HG03175 (cell line): ENCODE measurements around the gene NUDT8.
"Not testable (repeated sequence)": the region's sequence is repeated elsewhere in the genome, so short reads cannot be mapped to it uniquely, and the experiment has no call there.

Source experiments
- ATAC-seq: cut with Tn5 transposase; IDR thresholded peaks from one replicate; pipeline ENCODE4 v1.9.1; 2021; ENCODE audit warnings: mild to moderate bottlenecking, moderate library complexity; ENCODE audit not compliant: unreplicated experiment

The NUDT8 gene

GRCh38 chr11:67613960-67614715 is 15.6 kb downstream of the NUDT8 start:
- ATAC-seq = peak; percentile 82

GRCh38 chr11:67613313-67613959 is 16.3 kb downstream of the NUDT8 start:
- no peak for ATAC-seq

DNA sequence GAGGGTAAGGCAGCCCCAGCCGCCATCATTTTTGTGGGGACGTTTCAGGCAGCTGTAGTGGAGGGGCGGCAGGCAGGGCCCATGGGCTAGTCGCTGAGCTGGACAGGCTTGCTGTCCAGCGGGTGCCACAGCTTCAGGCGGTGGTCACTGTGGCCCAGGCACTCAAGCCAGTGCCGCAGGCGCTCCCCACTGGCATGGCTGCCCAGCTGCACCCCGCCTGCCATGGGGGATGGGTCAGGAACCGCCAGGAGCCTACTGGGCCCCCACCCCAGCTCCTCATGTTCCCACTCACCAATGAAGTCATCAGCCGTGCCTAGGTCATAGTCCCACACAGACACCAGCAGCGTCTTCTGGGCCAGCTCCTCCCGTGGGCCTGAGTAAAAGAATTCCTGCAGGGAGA is 17.0 kb downstream of the NUDT8 start:
- no peak for ATAC-seq

DNA sequence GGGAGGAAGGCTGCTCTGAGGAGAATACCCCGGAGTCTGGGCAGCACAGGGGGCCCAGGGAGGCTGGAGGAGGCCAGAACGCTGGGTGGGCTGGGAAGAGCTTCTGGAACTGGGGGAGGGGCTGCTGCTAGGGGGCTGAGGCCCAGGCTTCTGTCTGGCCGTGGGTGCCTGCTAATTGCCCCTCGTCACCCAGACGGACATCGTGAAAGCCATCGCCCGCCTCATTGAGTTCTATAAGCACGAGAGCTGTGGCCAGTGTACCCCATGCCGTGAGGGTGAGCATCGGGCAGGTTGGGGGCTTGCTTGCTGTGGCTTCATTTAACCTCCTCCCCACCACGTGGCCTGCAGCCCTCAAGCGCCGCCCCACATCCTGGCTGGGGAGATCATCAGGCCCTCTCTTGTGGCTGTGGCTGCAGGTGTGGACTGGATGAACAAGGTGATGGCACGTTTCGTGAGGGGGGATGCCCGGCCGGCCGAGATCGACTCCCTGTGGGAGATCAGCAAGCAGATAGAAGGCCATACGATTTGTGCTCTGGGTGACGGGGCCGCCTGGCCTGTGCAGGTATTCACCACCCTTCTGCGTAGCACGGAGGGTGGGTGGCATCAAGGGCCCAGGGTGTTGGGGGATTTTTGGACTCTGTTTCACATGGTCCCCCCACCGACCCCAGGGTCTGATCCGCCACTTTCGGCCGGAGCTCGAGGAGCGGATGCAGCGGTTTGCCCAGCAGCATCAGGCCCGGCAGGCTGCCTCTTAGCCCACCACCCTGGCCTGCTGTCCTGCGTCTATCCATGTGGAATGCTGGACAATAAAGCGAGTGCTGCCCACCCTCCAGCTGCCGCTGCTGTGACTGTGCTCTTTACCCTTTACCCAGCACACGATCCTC is 17.8 kb downstream of the NUDT8 start:
- ATAC-seq = no peak

DNA sequence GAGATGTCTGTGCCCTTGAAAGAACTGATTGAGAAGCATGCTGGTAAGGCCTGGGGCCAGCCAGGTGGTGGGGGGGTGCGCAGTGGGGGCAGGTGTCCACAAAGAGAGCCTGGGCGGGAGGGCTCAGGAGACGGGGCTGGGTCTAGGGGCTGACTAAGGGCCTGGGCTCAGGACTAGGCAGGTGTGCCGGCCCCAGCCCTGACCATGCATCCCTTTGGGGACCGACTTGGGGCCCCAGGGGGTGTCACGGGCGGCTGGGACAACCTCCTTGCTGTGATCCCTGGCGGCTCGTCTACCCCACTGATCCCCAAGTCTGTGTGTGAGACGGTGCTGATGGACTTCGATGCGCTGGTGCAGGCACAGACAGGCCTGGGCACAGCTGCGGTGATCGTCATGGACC is 18.6 kb downstream of the NUDT8 start:
- no peak for ATAC-seq

- ATAC-seq = no peak
Observed at GRCh38 chr11:67610302-67610868, 19.4 kb downstream of the NUDT8 start.

DNA sequence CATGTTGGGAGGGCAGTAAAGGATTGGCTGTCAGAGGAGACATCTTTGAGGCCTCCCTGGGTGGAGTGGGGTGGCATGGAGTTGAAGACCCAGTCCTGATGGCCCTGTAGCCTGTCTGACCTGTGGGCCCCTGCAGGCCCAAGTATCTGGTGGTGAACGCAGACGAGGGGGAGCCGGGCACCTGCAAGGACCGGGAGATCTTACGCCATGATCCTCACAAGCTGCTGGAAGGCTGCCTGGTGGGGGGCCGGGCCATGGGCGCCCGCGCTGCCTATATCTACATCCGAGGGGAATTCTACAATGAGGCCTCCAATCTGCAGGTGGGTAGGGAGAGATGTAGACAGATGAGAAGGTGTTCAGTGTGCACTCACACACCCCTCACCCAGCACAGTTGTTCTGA is 20.4 kb downstream of the NUDT8 start:
- ATAC-seq = no peak

GRCh38 chr11:67608486-67608885 is 21.3 kb downstream of the NUDT8 start:
- no peak for ATAC-seq

GRCh38 chr11:67607507-67607906 is 22.2 kb downstream of the NUDT8 start:
- no peak for ATAC-seq

DNA sequence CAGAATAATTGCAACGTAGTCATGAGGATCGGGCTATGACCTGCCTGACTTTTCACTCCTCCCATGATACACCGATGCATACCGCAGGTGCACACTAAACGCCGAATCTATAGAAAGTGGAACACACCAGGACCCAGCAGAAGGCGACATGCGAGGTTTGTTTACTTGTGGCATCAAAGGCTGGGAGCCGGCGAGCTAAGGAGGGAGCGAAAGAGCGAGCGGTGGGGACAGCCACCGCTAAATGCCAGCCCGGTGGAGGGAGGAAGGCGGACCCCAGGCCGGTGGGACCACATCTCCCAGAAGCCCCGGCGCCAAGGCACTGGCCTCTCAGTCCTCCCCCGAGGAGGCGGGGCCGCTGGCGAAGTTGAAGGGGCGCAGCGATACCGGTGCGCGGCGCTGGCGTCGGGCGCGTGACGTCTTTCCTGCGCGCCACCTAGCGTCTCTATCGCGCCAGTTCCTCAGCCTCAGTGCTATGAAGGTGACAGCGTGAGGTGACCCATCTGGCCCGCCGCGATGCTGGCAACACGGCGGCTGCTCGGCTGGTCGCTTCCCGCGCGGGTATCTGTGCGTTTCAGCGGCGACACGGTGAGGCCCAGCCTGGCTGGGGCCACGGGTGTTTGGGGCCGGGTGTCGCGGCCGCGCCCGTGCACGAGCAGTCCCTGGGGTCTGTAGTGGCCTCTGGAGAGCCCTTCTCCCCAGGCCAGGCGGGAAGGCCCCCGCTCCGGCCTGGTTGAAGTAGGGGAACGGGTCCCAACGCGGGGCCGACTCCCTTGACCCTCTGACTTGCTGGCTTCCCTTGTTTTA is 23.0 kb downstream of the NUDT8 start, which contains the start of gene NDUFV1:
TSS of gene NDUFV1 (plus strand) at position 445 of the 804 bp plus-strand sequence. CDS start at position 514, 69 bp downstream.
- peak; percentile 96 for ATAC-seq

GRCh38 chr11:67606093-67606491 is 23.6 kb downstream of the NUDT8 start:
- no peak for ATAC-seq

GRCh38 chr11:67605231-67606011 is 24.3 kb downstream of the NUDT8 start:
- ATAC-seq = no peak

DNA sequence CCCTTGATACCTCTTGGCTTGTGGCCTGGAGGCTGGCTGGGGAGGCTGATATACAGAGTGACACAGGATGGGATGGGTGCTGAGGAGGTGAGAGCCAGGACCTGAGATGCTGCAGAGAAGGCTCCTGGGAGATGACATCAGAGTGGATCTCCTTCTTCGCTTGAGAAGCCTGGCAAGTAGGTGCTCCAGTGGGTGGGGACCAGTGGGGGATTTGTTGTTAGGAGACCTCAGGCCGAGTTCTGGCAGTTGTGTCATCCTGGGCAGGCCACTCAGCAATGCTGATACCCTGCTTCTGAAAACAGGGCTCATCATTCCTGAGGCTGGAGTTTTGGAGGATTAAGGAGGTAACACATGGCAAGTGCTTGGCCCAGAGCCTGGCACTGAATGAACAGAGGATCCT is 24.9 kb downstream of the NUDT8 start:
- ATAC-seq = no peak

DNA sequence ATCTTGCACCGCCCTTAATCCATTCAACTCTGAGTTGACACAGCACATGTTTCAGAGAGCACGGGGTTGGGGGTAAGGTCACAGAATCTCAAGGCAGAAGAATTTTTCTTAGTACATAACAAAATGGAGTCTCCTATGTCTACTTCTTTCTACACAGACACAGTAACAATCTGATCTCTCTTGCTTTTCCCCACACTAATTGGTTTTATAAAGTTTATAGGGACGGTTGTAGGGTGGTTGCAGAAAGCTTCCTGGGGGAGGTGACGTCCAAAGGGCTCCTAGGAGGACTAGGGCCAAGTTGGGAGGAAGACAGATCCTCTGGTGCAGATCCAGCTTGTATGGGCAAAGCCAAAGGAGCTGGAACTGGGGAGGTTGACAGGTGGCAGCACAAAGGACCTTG is 25.6 kb downstream of the NUDT8 start:
- not testable (repeated sequence) for ATAC-seq

DNA sequence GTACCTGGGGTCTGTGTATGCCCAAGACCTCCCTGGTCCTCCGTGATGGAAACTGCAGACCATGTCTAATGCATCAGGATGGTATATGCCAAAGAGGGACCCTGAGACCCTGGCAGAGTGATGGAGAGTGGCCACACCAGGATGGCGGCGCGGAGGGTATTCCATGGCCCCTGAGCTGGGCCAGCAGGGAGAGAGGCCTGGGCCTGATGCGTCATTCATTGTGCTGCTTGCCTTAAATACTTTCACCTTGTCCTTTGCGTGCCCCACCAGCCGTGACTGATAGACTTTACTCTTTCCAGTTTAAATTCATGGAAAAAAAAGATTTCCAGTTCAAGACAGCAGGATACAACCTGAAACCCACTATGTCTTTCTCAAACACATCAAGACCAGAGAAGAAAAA is 28.6 kb downstream of the NUDT8 start:
- no peak for ATAC-seq

DNA sequence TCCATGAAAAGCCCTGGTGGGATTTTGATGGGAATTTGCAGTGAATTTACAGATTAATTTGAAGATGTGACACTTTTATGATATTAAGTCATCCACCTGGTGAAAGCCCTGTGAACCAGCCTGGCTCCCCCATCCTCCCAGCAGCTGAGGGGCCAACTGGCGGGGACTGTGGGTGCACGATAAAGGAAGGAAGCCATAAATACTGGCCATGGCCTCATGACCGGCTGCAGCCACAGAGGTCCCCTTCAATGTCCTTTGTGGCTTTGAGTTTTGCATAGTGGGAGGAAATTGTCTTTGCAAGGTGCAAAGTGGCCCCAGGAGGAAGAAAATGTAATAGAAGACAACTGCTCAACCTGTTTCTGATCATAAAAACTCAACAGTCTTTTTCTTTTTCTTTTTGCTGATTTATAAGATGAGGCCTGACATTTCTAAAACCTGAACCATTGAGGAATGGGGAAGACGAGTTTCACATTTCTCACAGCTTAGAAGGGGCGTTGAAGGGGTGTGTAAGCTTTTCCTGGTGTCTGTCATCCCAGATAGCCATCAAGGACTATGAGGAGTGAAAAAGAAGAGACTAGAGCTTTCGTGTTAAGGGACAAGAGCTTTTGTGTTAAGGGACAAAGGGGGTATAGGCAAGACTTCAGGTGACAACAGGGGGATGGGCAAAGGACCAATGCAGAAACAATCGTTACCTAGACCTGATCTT is 29.3 kb downstream of the NUDT8 start:
- peak; percentile 84 for ATAC-seq

GRCh38 chr11:67599149-67599548 is 30.6 kb downstream of the NUDT8 start:
- ATAC-seq = no peak

GRCh38 chr11:67597963-67598362 is 31.8 kb downstream of the NUDT8 start:
- not testable (repeated sequence) for ATAC-seq

DNA sequence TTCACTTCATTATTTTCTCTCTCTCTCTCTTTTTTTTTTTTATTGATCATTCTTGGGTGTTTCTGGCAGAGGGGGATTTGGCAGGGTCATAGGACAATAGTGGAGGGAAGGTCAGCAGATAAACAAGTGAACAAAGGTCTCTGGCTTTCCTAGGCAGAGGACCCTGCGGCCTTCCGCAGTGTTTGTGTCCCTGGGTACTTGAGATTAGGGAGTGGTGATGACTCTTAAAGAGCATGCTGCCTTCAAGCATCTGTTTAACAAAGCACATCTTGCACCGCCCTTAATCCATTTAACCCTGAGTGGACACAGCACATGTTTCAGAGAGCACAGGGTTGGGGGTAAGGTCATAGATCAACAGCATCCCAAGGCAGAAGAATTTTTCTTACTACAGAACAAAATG is 32.3 kb downstream of the NUDT8 start:
- not testable (repeated sequence) for ATAC-seq
